Measurements from ENCODE around the gene C1orf210. TPM values are rescaled to one million over a fixed set of nuclear protein-coding genes. Genes with fewer than 3 reads are reported as not detected.

C1orf210 gene
- total RNA-seq, 1 donor from 2014 or later: not detected

DNA sequence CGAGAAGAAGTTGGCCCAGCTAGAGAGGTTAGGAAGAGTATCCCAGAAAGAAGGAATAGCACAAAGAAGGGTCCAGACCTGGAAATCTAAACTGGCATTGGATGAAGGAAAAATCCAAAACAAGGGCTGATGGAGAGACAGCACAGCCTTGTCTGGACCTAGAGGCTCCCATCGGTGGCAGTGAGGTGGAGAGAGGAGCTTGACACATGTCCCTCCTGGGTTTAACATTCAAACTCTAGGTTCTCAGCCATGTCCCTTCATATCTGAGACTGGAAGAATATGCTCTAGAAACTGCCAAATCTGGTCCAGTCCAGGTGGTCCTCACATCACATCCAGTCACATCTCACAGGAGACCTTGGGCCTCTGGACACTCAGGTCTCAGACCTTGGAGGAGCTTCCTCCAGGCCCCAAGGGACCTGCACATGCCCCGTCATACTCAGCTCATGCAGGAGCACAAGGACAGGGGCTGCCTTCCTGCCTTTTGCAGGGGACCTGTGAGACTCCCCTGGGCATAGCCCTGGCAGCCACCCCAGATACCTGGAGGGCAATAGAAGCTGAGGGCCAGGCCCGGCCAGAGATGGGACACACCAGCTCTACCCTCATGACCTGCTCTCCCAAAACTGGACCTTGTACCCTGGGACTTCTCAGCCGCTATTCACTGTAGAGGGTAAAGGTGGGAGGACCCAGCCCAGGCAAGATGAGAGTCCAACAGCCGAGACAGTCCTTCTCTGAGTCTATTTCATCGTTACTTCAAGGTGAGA lies 8.1 kb downstream of the C1orf210 start:
- intact Hi-C loops (cut with DNase I): no loop called here
- no peaks in the 10 kb centered on the region for H3K36me3 ChIP-seq
- H3K9me3 ChIP-seq: no peaks in the 10 kb centered on the region
- peak in 1 of 2 donors; percentile 2 for DNase-seq (ENCODE audit: low spot score in 2 of 2)
- no peaks in the 10 kb centered on the region for H3K27me3 ChIP-seq
- no peaks in the 10 kb centered on the region for H3K4me1 ChIP-seq
- H3K4me3 ChIP-seq: no peak overlapping the region
- H3K27ac ChIP-seq: no peak overlapping the region
- TF ChIP-seq, protein P1, sequence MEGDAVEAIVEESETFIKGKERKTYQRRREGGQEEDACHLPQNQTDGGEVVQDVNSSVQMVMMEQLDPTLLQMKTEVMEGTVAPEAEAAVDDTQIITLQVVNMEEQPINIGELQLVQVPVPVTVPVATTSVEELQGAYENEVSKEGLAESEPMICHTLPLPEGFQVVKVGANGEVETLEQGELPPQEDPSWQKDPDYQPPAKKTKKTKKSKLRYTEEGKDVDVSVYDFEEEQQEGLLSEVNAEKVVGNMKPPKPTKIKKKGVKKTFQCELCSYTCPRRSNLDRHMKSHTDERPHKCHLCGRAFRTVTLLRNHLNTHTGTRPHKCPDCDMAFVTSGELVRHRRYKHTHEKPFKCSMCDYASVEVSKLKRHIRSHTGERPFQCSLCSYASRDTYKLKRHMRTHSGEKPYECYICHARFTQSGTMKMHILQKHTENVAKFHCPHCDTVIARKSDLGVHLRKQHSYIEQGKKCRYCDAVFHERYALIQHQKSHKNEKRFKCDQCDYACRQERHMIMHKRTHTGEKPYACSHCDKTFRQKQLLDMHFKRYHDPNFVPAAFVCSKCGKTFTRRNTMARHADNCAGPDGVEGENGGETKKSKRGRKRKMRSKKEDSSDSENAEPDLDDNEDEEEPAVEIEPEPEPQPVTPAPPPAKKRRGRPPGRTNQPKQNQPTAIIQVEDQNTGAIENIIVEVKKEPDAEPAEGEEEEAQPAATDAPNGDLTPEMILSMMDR (IDR thresholded peaks at IDR 0.05): no peak

DNA sequence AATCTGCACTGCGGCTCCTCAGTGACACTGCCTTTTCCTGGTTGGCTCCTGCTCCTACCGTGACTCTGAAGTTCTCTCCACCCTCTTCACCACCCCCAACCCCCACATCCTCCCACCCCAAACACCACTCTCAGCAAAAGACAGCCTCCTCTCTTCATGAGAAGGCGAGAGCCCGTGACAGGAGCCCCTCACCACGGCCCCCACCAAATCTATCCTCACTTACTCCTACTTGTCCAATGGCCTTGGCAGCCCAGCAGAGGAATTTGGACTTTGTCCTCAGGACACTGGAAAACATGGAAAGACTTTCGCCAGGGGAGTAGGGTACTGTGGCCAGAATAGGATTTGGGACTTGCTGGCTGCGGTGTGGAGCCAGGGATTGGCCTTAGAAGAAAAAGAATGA lies 8.7 kb downstream of the C1orf210 start:
- DNase-seq (ENCODE audit: low spot score in 2 of 2): peak in 1 of 2 donors; percentile 30
- no peak overlapping the region for H3K27ac ChIP-seq
- TF ChIP-seq, protein P1 (IDR thresholded peaks at IDR 0.05): no peak
- H3K9me3 ChIP-seq: no peaks in the 10 kb centered on the region
- no peaks in the 10 kb centered on the region for H3K36me3 ChIP-seq
- no peaks in the 10 kb centered on the region for H3K4me1 ChIP-seq
- intact Hi-C loops (cut with DNase I): no loop called here
- peaks cover under 1% of the 10 kb centered on the region for H3K27me3 ChIP-seq
- no peak overlapping the region for H3K4me3 ChIP-seq

DNA sequence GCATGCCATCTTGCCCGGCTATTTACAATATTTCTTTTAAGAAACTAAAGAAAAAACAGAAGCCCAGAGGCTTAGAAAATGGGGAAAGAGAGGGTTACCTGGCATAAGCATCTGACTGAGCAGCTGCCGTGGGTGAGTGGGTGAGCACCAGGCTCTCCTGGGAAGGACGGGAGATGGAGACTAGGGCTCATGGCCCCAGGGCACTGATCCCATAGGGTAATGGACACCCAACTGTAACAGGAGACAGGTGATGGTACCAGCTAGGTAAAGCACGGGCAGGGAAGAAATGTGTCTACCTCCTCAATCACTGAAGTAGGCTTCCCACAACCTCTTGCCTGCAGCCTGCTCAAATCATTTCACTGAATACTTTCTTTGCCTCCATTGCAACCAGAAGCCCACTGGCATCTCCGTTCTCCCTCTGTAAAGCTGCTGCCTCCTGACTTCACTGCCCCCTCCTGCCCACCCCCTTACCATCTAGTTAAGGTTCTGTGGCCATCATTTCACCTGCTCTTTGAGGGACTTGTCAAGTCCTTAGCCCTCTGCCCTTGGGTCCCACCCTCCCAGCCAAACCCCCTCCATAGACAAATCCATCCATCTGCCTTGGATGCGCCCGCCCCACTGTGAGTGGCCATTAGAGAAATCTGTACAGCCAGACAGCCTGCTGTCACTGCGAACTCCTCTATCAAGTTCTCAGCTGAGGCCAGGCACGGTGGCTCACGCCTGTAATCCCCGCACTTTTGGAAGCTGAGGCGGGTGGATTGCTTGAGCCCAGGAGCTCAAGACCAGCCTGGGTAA lies 9.4 kb downstream of the C1orf210 start:
- H3K27me3 ChIP-seq: peaks cover 5% of the 10 kb centered on the region
- no peaks in the 10 kb centered on the region for H3K4me1 ChIP-seq
- TF ChIP-seq, protein P1 (IDR thresholded peaks at IDR 0.05): no peak
- intact Hi-C loops (cut with DNase I): no loop called here
- no peaks in the 10 kb centered on the region for H3K9me3 ChIP-seq
- no peak overlapping the region for H3K27ac ChIP-seq
- peak in 1 of 2 donors; percentile 42 for DNase-seq (ENCODE audit: low spot score in 2 of 2)
- no peak overlapping the region for H3K4me3 ChIP-seq
- H3K36me3 ChIP-seq: no peaks in the 10 kb centered on the region

DNA sequence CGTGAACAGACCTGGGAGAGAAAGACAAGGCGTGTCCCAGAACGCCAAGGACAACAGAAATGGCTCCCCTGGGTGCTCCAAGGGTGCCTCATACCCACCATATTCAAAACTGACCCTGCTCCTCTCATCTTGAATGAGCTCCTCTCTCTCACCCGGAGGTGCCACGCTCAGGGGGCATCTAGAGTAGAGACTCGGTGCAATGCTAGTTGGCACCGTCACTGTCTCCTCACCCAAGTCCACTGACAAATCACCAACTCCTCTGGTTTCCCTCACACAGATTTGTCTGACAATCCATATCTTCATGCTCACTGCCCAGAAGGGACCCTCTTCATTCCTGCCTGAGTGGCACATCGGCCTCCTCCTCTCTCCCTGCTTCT lies 10.6 kb downstream of the C1orf210 start:
- no peaks in the 10 kb centered on the region for H3K36me3 ChIP-seq
- no peak overlapping the region for H3K27ac ChIP-seq
- TF ChIP-seq, protein P1 (IDR thresholded peaks at IDR 0.05): no peak
- no peak overlapping the region for H3K4me3 ChIP-seq
- intact Hi-C loops (cut with DNase I): no loop called here
- no peaks in the 10 kb centered on the region for H3K9me3 ChIP-seq
- peaks cover 5% of the 10 kb centered on the region for H3K27me3 ChIP-seq
- no peaks in the 10 kb centered on the region for H3K4me1 ChIP-seq
- DNase-seq (ENCODE audit: low spot score in 2 of 2): peak in 1 of 2 donors; percentile 31

DNA sequence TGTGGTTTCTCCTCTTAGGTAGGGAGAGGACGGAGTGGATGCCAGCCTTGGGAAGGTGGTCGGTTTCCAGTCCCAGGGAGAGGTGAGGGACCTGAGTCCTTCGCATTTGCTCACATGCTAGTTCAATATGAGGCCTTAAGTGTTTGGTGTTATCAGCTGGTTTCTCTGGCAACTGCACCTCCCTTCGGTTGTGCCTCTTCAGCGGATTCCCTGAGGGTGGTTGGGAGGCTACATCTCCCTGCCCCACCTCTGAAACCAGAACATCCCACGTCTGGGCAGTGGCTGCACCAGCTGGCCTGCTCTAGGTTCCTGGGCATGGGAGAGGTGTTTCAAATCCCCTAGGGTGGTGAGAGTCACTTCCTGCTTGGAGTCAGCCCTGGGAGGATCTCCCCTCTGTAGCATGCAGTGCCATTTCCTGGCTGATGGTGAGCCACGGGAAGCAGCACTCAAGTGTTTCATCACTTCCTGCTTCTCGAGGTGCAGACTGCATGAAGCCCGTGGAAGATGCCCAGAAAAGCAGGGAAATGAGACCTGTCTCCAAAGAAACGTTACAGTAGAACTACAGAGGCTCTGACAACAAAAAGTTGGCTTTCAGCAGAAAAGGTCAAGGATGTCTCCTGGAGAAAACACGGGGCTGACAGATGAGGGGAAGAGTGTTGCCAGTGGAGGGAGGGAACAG lies 11.1 kb downstream of the C1orf210 start:
- Histone ChIP-seq H3K4me1 (no peaks in the 10 kb centered on the region), H3K36me3 (no peaks in the 10 kb centered on the region), H3K9me3 (no peaks in the 10 kb centered on the region), H3K4me3 (no peak overlapping the region), H3K27me3 (peaks cover 5% of the 10 kb centered on the region), H3K27ac (no peak overlapping the region)
- TF ChIP-seq, protein P1 (IDR thresholded peaks at IDR 0.05): no peak
- intact Hi-C loops (cut with DNase I): no loop called here
- DNase-seq (ENCODE audit: low spot score in 2 of 2): peak in 1 of 2 donors; percentile 64

Measured in ascending aorta (tissue), 2 donors.